ENCODE data around the gene OR13A1. TPM values are rescaled to one million over a fixed set of nuclear protein-coding genes. Genes with fewer than 3 reads are reported as not detected.
"Not testable (repeated sequence)": the region's sequence is repeated elsewhere in the genome, so short reads cannot be mapped to it uniquely, and the experiment has no call there.

The OR13A1 gene
- total RNA-seq, 1 donor from 2014 or later: not detected

DNA sequence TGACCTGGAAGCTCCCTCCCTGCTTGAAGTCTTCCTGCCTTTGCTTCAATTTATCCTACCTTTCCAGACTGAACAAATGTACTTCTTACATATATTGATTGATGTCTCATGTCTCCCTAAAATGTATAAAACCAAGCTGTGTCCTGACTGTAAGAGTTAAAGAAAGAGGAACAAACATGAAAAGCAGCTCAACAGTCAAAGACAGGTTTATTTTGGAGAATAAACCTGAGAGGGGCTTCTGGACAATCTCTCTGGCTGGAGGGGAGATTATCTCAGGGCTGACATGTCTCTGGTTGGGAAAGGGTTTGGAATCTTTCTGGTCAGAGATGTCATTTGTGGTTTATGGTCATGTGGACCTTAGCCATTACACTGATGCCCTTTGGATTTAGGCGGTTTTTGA lies 41.0 kb downstream of the OR13A1 start:
- no peaks in the 10 kb centered on the region for H3K4me1 ChIP-seq
- TF ChIP-seq POLR2AphosphoS5 (IDR thresholded peaks at IDR 0.05; ENCODE audit: insufficient read depth in 1 of 2, low read depth in 1 of 2): no peak
- TF ChIP-seq POLR2A (IDR thresholded peaks at IDR 0.05): no peak
- TF ChIP-seq, protein P1, sequence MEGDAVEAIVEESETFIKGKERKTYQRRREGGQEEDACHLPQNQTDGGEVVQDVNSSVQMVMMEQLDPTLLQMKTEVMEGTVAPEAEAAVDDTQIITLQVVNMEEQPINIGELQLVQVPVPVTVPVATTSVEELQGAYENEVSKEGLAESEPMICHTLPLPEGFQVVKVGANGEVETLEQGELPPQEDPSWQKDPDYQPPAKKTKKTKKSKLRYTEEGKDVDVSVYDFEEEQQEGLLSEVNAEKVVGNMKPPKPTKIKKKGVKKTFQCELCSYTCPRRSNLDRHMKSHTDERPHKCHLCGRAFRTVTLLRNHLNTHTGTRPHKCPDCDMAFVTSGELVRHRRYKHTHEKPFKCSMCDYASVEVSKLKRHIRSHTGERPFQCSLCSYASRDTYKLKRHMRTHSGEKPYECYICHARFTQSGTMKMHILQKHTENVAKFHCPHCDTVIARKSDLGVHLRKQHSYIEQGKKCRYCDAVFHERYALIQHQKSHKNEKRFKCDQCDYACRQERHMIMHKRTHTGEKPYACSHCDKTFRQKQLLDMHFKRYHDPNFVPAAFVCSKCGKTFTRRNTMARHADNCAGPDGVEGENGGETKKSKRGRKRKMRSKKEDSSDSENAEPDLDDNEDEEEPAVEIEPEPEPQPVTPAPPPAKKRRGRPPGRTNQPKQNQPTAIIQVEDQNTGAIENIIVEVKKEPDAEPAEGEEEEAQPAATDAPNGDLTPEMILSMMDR (IDR thresholded peaks at IDR 0.05): no peak
- H3K36me3 ChIP-seq: no peaks in the 10 kb centered on the region
- no peaks in the 10 kb centered on the region for H3K27me3 ChIP-seq
- intact Hi-C loops (cut with DNase I): no loop called here
- H3K4me3 ChIP-seq: no peak overlapping the region
- no peaks in the 10 kb centered on the region for H3K9me3 ChIP-seq
- no peak for DNase-seq (ENCODE audit: extremely low spot score in 2 of 2)
- no peak overlapping the region for H3K27ac ChIP-seq

GRCh38 chr10:45267777-45268176 lies 47.6 kb downstream of the OR13A1 start:
- DNase-seq (ENCODE audit: extremely low spot score in 2 of 2); H3K27me3 ChIP-seq; H3K36me3 ChIP-seq; H3K4me1 ChIP-seq; H3K9me3 ChIP-seq; intact Hi-C loops (cut with DNase I); H3K4me3 ChIP-seq; H3K27ac ChIP-seq: not testable (repeated sequence)

- H3K36me3 ChIP-seq: no peaks in the 10 kb centered on the region
- no peak for DNase-seq (ENCODE audit: extremely low spot score in 2 of 2)
- no peak overlapping the region for H3K27ac ChIP-seq
- intact Hi-C loops (cut with DNase I): no loop called here
- no peaks in the 10 kb centered on the region for H3K4me1 ChIP-seq
- no peaks in the 10 kb centered on the region for H3K27me3 ChIP-seq
- TF ChIP-seq POLR2A (IDR thresholded peaks at IDR 0.05): no peak
- TF ChIP-seq, protein P1 (IDR thresholded peaks at IDR 0.05): no peak
- no peak for TF ChIP-seq POLR2AphosphoS5 (IDR thresholded peaks at IDR 0.05; ENCODE audit: insufficient read depth in 1 of 2, low read depth in 1 of 2)
- no peak overlapping the region for H3K4me3 ChIP-seq
- no peaks in the 10 kb centered on the region for H3K9me3 ChIP-seq
Measured at GRCh38 chr10:45265996-45266395, 49.4 kb downstream of the OR13A1 start.

DNA sequence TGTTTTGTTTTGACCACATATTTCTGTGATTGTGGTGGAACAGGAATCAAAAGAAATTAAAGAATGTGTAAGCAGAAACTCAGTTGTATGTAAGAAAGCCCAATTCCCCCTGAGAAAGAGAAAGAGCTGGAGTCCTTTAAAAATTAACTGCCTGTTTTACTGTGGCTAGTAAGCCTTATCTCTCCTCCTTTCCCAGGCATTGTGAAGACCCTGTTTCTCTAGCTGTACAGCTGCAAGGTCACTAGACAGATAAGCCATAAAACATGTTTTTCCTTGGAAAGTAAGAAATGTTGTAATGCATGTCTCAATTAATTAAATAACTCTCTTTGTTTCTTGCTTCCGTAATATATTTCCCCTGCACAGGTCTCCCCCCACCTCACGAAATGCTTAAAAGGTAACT lies 53.5 kb downstream of the OR13A1 start:
- Histone ChIP-seq H3K36me3 (no peaks in the 10 kb centered on the region), H3K4me3 (no peak overlapping the region), H3K4me1 (no peaks in the 10 kb centered on the region), H3K27ac (no peak overlapping the region), H3K27me3 (no peaks in the 10 kb centered on the region), H3K9me3 (no peaks in the 10 kb centered on the region)
- TF ChIP-seq POLR2A (IDR thresholded peaks at IDR 0.05) (no peak), POLR2AphosphoS5 (IDR thresholded peaks at IDR 0.05; ENCODE audit: insufficient read depth in 1 of 2, low read depth in 1 of 2) (no peak)
- TF ChIP-seq, protein P1 (IDR thresholded peaks at IDR 0.05): no peak
- DNase-seq (ENCODE audit: extremely low spot score in 2 of 2): no peak
- intact Hi-C loops (cut with DNase I): no loop called here

DNA sequence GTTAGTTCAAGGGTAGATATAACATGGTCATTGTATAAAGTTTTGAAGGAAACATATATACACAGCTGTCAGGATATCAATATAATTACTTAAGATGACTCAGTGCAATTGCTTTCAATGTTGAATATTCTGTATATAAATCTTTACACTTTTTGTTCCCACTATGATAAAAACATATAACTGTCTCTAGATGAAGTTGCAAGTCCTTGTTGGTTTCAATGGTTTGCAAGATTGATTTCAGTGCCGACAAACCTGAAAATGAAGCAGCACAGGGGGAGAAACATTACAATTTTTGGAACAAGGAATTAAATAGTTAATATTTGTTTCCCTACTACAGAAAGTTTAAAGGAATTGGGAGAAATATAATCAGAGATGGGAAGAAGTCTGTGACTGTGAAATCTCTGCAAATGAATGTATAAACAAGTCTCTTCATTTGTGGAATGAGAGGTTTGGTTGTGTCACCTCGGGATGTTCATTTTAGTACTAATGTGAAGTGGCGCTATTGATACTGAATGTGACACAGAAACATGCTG lies 54.1 kb downstream of the OR13A1 start:
- Histone ChIP-seq H3K9me3 (no peaks in the 10 kb centered on the region), H3K36me3 (no peaks in the 10 kb centered on the region), H3K4me1 (no peaks in the 10 kb centered on the region), H3K27me3 (no peaks in the 10 kb centered on the region), H3K4me3 (no peak overlapping the region), H3K27ac (no peak overlapping the region)
- DNase-seq (ENCODE audit: extremely low spot score in 2 of 2): no peak
- intact Hi-C loops (cut with DNase I): no loop called here
- TF ChIP-seq, protein P1 (IDR thresholded peaks at IDR 0.05): no peak
- TF ChIP-seq POLR2A (IDR thresholded peaks at IDR 0.05) (no peak), POLR2AphosphoS5 (IDR thresholded peaks at IDR 0.05; ENCODE audit: insufficient read depth in 1 of 2, low read depth in 1 of 2) (no peak)

DNA sequence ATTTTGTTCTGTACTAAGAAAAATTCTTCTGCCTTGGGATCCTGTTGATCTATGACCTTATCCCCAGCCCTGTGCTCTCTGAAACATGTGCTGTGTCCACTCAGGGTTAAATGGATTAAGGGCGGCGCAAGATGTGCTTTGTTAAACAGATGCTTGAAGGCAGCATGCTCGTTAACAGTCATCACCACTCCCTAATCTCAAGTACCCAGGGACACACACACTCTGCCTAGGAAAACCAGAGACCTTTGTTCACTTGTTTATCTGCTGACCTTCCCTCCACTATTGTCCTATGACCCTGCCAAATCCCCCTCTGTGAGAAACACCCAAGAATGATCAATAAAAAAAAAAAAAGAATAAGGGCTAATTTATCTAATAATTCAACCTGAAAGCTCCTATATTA lies 54.8 kb downstream of the OR13A1 start:
- H3K27me3 ChIP-seq; DNase-seq (ENCODE audit: extremely low spot score in 2 of 2); H3K4me3 ChIP-seq; H3K4me1 ChIP-seq; H3K9me3 ChIP-seq; H3K27ac ChIP-seq; H3K36me3 ChIP-seq; intact Hi-C loops (cut with DNase I): not testable (repeated sequence)

- H3K27me3 ChIP-seq; H3K9me3 ChIP-seq; H3K4me3 ChIP-seq; H3K4me1 ChIP-seq; intact Hi-C loops (cut with DNase I); H3K36me3 ChIP-seq; H3K27ac ChIP-seq; DNase-seq (ENCODE audit: extremely low spot score in 2 of 2): not testable (repeated sequence)
Measured at GRCh38 chr10:45259786-45260495, 55.5 kb downstream of the OR13A1 start.

Measured in vagina (tissue), 2 donors.